C1 segment of cervical spinal cord (tissue), 14 donors: ENCODE results near the gene FAM20B.
A peak's percentile ranks its signal among the peaks of the same experiment; 100 is the strongest.
"Not testable (repeated sequence)": the region's sequence is repeated elsewhere in the genome, so short reads cannot be mapped to it uniquely, and the experiment has no call there.

ENCODE experiments used
- DNase-seq, 14 donors: peaks; one replicate each; lab custom pipeline; 2025; lab: John Stamatoyannopoulos, UW

The FAM20B gene, protein sequence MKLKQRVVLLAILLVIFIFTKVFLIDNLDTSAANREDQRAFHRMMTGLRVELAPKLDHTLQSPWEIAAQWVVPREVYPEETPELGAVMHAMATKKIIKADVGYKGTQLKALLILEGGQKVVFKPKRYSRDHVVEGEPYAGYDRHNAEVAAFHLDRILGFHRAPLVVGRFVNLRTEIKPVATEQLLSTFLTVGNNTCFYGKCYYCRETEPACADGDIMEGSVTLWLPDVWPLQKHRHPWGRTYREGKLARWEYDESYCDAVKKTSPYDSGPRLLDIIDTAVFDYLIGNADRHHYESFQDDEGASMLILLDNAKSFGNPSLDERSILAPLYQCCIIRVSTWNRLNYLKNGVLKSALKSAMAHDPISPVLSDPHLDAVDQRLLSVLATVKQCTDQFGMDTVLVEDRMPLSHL

DNA sequence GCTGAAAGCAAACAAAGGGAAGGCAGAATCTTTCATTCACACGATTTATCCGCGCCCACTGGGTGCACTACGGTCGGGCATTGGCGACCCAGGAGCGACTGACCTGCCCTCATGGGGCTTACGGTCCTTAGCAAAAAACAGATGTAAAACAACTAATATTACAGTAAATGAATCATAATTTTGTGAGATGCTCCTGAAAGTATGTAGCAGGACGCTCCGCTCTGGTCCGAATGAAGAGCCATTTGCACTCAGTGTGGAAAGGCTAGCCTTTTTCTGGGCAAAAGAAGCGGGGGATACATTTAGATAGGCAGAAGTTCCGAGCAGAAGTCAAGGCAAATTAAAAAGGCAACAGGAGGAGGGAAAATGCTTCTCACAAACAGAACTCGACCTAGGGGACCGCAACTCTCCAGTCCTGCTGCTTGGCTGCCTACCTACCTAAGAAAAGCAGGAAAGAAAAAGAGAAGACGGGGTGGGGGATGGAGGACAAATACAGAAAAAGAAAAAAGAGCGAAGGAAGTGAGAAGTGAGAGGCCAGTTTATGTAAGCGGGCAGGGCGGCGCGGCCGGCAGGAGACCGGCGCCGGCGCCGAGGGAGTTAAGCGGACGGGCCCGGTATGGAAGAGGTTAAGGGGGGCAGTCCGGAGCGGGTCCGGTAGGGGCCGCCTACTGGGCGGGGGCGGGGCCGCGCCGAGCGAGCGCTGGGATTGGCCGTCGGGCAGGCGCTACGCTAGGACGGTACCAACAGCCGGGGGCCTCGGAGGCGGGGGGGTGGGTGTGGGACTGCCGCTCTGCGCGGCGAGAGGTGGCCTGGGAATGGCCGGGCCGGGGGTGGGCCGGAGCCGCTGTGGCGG is at the start of gene FAM20B:
Gene FAM20B (plus strand): TSS at position 770 of the 850 bp plus-strand sequence. CDS start 17,954 bp downstream, outside the sequence.
- DNase-seq, result peak; percentile 50 to 94 (median 88)

DNA sequence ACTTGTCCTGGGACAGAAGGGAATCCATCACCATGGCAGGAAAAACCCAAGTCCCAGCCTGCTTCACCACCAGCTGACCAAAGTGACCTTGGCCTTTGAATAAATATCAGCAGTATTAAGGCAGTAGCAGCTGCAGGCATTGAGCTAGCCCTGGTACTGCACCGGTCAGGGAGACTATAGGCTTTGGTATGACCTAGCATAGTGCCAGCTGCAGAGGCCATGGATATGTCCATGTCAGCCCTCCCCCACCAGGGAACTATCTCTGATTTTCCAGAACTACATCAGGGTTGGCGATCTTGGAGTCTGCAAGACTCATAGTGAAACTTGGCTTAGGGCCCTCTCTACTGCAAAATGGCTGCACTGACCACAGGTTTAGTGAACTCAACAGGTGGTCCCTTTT is 49.2 kb upstream of the FAM20B start:
- DNase-seq, result no peak

DNA sequence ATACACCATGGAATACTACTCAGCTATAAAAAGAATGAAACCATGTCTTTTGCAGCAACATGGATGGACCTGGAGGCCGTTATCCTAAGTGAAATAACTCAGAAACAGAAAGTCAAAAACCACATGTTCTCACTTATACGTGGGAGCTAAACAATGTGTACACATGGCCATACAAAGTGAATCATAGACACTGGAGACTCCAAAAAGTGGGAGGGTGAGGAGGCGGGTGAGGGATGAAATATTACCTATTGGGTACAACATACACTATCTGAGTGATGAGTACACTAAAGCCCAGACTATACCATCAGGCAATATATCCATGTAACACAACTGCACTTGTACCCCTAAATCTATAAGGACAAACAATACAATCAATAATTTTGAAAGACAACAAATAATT is 39.5 kb upstream of the FAM20B start:
- no peak for DNase-seq

DNA sequence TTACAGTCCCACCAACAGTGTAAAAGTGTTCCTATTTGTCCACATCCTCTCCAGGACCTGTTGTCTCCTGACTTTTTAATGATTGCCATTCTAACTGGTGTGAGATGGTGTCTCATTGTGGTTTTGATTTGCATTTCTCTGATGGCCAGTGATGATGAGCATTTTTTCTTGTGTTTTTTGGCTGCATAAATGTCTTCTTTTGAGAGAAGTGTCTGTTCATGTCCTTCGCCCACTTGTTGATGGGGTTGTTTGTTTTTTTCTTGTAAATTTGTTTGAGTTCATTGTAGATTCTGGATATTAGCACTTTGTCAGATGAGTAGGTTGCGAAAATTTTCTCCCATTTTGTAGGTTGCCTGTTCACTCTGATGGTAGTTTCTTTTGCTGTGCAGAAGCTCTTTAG is 37.5 kb upstream of the FAM20B start:
- DNase-seq, result not testable (repeated sequence)

DNA sequence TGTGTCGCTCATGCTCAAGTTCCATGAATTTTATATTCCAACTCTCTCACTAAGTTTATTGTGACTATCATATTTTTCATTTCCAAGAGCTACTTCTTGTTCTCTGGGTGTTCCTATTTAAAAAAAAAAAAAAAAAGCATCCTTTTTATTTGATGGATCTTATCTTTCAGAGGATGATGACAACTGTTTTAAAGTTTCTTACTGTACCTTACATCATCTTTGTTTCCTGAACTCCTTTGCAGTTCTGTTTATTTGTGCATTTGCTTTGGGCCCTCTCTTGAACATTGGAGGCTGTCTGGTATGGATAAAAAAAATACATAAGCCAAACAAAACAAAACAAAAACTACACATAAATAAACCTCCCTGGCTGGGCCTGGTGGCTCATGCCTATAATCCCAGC is 32.1 kb upstream of the FAM20B start:
- no peak for DNase-seq

DNA sequence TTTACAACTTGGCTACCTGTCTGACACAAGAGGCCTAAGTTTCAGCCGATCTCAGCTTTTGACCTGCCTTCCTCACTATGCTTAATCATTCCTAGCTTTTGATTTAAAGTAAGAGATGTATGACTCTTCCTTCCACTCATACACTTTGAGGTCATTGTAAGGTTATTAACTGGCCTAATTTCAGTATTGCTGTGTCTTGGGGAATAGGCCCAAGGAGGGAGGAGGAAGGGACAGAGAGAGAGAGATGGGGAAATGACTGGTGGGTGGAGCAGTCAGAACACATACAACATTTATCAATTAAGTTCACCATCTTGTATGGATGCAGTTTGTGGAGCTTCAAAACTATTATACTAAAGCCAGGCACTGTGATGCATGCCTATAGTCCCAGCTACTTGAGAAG is 28.3 kb upstream of the FAM20B start:
- no peak for DNase-seq

DNA sequence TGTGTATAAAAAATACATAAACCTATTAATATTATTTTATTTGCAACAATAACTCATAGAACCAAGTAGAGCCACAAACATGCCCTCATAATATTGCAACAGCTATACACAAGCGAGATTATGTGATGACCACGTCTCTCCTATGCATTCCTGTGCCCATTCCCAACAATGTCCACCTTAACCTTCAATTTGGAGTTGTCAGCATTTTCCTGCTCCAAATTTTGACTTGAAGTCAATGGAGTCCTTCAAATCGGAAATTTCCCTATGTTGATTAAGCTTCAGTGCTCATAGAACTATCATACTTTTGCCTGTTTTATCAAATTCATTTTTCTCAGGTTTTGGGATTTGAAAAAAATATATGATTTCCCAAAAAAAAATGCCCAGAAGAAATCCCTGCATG is 27.4 kb upstream of the FAM20B start:
- no peak for DNase-seq

DNA sequence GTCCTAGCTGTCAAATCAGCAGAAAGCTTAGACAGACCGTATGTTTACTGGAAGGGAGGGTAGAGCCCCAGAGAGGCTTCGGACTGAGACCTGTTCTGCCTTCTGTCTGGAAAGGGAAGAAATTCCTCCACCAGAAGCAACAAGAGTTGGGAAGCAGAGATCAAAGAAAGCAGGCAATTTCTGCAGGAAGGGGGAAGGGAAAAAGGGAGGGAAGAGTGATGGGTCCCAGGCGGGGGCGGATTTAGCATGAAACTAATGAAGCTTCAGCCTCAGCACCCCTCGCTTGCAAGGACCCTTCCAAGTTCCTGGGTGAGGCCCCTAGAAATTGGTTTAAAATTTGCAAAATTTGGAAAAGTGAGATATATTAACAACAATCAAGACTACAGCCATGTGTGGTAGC is 26.6 kb upstream of the FAM20B start:
- no peak for DNase-seq

DNA sequence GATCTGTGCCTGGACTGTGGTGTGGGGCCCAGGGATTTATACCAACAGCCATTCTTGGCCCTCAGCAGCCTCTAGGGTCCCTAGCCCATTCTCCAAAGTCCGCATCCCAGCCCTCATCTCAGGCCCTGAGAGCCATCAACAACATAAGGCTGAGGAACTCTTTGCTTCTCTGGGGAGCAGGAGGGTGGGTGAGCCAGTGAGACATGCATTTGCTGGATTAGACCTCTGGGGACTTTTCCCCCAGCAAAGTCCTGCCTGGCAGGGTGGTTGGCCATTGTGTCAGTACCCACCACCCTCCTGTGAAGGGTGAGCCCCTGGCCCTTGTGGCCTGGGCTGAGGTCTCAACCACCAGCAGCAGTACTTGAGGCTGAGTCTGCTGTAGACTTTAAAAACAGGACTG is 24.2 kb upstream of the FAM20B start:
- DNase-seq, result no peak

DNA sequence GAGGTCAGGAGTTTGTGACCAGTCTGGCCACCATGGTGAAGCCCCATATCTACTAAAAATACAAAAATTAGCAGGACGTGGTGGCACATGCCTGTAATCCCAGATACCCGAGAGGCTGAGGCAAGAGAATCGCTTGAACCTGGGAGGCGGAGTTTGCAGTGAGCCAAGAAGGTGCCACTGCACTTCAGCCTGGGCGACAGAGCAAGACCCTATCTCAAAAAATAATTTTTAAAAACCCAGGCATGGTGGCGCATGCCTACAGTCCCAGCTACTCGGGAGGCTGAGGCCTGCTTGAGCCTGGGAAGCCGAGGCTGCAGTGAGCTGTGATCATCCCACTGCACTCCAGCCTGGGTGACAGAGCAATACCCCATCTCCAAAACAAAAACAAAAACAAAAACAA is 23.6 kb upstream of the FAM20B start:
- not testable (repeated sequence) for DNase-seq

DNA sequence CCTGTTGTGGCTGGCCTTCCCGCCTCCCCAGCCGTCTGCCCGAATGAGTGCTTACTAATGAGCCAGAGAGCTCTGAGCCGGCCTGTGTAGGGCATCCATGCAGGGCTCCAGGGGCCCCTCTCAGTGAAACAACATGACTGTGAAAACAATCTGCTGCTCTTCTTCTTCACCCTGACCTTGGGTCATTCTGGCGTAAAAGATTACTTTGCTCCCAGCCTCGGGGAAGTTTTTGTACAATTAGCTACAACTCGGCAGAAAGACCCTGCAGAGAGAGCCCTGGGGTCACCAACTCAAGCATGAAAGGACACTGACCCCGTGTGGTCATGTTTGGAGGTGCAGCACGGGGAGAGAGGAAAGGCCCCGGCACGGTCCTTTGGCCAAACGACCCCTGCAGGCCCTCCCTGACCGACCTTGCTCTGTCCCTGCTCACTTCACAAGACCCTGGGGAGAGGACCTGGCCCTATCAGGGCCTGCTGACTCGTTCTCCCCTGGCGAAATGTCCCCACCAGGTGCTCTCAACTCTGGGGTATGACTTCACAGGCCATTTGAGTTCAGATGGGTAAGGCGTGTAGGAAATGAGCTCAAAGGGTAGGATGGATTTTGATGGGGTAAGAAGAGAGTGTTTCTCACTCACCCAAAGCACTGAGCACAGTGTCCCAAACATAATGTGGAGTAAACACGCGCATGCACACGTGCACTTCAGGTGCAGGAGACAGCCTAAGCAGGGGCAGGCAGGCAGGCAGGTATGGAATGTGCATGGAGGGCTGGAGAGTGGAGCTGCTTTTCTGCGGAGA is 22.9 kb upstream of the FAM20B start:
- DNase-seq, result peak in 11 of 14 donors; percentile 10 to 61 (median 34)

DNA sequence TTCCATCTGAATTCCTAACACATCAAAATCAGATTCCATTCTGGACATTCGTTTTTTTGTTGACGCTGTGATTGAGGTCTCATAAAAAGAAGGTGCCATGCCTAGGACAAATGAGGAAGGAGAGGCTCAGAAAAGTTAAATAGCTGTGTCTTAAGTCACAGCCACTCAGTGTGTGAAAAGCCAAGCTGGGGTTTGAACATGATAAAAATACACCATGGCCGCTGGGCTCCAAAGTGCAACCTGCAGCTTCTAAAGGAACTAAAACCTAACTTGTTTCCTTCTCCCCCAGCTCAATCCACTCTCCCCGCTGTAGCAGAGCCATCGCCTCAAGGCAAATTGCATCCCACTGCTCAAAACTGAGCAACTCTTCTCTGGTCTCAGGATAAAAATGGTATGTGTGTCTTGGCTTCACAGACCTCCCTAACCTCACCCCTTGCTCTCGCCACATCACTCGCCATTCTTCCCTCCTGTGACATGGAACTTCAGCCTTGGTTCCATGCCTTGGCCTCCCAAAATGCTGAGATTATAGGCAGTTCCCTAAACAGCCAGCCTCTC is 22.1 kb upstream of the FAM20B start:
- no peak for DNase-seq

DNA sequence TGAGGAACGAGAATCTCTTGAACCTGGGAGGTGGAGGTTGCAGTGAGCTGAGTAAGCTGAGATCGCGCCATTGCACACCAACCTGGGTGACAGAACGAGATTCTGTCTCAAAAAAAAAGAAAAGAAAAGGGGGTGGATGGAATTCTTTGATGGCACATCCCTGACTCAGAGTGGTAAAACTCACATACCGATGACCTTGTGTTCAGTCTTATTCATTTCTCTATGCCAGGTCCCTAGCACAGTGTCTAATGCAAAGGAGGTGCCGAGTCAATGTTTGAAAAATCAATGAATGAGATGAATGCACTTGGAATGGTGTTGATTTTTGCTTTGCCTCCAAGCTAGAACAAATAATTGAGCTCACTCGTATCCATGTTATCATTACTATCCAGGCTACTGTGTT is 18.5 kb upstream of the FAM20B start:
- DNase-seq, result no peak

DNA sequence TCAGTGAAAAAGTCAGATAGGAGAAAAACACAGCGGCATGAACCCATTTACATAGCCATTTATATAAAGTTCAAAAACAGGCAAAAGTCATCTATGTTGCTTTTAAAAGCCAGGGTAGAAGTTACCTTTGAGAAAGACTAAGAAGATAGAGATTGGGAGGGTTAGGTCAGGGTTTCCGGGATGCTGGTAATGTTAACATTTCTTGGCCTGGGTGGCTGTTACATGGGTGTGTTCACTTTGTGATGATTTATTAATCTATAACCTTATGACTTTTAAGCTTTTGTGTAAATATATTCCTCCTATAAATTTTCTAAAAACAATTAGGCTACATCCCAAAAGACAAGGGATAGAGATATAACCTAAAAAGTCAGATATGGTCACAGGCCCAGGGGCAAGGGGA is 15.0 kb upstream of the FAM20B start:
- no peak for DNase-seq

DNA sequence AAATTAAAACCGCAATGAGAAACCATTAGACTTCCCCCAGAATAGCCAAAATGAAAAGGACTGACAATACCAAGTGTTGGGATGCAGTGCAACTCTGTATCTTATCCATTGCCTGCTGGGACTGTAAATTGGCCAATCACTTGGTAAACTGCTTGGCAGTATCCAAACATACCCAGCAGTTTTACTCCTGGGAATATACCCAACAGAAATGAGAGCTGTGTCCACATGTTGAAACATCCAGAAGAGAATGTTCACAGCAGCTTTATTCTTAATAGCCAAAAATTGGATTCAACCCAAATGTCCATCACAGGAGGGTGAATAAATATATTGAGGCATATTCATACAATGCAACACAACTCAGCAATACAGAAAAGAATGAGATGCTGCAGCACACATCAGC is 13.7 kb upstream of the FAM20B start:
- DNase-seq, result no peak

DNA sequence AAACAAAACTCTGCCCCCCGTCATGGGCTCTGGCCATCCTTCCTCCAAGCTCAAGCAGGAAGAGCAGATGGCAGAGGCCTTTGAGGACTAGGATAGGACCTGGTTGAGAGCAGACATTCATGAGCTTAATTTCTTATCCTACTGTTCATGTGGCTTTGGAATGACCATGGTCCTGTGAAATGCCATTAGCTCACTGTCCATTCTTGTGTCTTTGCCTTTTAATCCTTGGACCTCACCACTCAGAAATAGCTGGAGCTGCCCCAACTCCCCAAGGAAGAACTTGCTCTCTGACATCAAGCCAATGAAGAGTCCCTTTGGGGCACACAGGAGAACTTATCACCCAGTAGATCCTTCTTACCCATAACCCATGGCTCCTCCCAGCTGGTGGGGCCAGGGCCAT is 11.6 kb upstream of the FAM20B start:
- no peak for DNase-seq

DNA sequence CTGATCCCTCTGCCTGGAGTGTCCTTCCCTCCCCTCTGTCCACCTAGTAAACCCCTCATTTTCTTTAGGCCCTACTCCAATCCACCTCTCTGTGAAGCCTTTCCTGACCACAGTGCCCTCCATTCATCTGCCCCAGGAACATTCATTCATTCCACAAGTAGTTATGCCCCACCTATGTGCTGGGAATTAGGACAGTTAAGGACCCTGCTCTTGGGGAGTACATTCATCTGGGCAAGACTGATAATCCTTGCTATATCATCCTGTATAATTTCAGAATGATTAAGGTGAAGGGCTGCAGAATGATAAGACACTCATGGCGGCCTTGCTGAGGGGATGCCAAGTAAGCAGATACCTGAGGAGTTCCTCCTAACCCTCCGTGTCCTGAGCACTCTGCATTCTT is 10.3 kb upstream of the FAM20B start:
- no peak for DNase-seq

DNA sequence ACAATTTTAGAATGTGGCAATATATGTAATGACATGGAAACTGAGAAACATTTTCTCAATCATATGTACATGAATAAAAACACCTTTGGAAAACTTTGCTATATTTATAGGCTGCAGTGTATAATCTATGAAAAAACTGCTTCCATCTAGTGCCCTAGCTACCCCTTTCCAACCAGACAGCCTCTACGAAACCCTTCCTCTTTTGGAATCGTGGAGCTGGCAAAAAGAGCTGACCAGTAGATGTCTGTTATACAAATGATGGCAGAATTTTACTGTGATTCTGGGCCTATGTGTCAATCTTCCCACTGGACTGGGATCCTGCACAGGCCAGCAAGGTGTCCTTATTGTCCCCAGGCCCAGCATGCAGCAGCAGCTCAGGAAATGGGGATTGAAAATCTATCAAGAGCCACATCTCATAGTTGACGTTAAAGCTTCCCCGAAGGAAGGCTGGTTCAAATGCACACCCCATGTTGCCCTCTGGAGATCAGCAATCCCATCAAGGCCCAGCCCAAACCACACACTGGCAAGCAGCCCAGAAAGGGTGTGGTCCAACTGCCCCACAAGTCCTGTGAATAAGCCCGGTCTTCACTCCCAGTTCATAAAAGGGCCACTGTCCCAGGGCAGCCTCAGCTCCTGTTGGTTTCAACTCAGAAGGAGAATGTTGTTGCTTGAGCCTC is 8.8 kb upstream of the FAM20B start:
- DNase-seq, result peak in 11 of 14 donors; percentile 15 to 79 (median 68)

DNA sequence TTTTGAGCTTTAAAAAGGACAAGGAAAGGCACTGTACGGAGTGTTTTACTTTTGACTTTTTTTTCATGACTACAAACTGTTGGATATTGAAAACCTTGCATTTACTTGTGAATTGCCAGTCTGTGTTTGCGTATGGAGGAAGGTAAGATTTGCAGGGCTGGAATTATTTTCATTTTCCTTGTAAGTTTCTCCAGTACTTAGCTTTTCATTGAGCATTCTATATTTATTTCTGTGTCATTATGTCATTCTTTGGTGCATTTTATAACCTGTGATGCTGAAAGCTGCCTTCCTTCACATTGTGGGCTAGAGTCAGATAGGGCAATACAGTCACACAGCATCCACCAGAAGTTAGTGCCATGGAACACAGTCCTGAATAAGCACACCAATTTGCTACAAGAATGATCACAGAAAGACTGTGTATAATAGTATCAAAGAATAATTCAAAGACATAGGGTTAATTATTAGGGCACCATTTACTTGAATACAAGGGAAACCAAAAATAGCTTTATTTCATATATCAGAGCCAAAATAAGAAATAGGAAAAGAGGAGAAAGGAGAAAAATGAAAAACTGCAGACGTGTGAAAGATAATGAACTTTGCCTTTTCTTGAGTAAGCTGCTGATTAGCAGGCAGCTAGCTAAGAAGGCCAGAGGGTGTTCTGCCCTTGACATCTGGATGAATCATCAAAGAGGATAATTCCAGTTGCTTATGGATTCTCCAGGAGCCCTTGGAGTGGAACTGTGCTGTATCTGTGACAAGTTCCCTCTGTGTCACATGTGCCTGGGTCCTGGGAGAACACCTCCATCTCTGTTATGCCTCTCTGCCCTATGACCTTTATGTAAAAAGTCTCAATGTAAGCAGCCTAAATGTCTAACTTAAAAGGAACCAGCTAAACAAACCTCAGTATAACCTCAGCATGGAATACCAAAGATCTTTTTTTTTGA is 8.0 kb upstream of the FAM20B start:
- DNase-seq, result no peak

DNA sequence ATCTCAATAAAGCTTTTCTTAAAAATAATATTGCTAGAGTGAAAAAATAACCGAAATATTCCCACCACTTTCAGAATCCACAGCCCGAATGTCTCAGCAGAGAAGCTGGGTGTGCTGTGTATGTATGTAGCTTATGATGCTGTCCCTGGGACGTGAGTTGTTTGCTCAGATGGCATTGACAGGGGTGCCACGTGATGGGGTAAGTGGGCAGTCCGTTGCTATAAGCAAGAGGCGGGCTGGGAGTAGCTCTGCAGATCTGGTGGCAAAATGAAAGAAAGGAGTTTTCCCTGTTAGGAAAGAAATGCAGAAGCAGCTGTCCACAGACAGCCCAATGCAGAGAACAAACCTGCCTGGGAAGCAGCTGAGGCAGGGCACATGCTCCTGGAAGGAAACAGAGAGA is 3.8 kb upstream of the FAM20B start:
- DNase-seq, result peak in 10 of 14 donors; percentile 9 to 44 (median 30)
